Right lobe of liver (tissue), 6 donors: Measurements from ENCODE around the gene CLDN20. TPM values are rescaled to one million over a fixed set of nuclear protein-coding genes. Genes with fewer than 3 reads are reported as not detected.
"Not testable (repeated sequence)": the region's sequence is repeated elsewhere in the genome, so short reads cannot be mapped to it uniquely, and the experiment has no call there.

Source experiments
- ATAC-seq, 4 donors: fragments of 200-7000 bp; cut with Tn5 transposase; one replicate each; pipeline ENCODE4 v1.9.1; 2020; ENCODE audit warnings: mild to moderate bottlenecking in 4 of 4, moderate library complexity in 4 of 4
- DNase-seq, 3 donors: peaks; one replicate each; pipeline ENCODE4 v3.0.0-alpha.2; 2020
- H3K27ac ChIP-seq, 3 donors: fragments of 200-600 bp; one replicate each; pipeline ENCODE4 v1.8.0; 2022
- H3K27me3 ChIP-seq, 2 donors: fragments of 200-600 bp; one replicate each; pipeline ENCODE4 v1.8.0; 2022
- H3K36me3 ChIP-seq, 4 donors: fragments of 200-600 bp; sonication (generic) in 1 of 4; one replicate each; pipeline versions ENCODE4 v1.5.1 to v1.8.0; 2017 to 2022; ENCODE audit warnings: control low read depth in 1 of 4
- H3K4me1 ChIP-seq, 4 donors: fragments of 200-600 bp; sonication (generic) in 1 of 4; one replicate each; pipeline versions ENCODE4 v1.5.1 to v1.8.0; 2017 to 2022; ENCODE audit warnings: control low read depth in 1 of 4
- H3K4me3 ChIP-seq, 3 donors: fragments of 200-600 bp; one replicate each; pipeline ENCODE4 v1.8.0; 2022
- H3K9me3 ChIP-seq, 4 donors: fragments of 200-600 bp; sonication (generic) in 1 of 4; one replicate each; pipeline versions ENCODE4 v1.5.1 to v1.8.0; 2017 to 2022; ENCODE audit warnings: control low read depth in 1 of 4
- CTCF ChIP-seq, 4 donors: fragments of 200-600 bp in 3 of 4; fragments of 450-650 bp in 1 of 4; IDR thresholded peaks; one replicate each; pipeline versions ENCODE4 v1.5.1 to v1.8.0; 2016 to 2022; ENCODE audit warnings: antibody characterized with exemption in 4 of 4, mild to moderate bottlenecking in 2 of 4
- POLR2A ChIP-seq: fragments of 450-650 bp; IDR thresholded peaks from one replicate; pipeline ENCODE4 v1.6.1; 2017; ENCODE audit warnings: antibody characterized with exemption, mild to moderate bottlenecking
- WGBS: methylation state at CpG from one replicate; pipeline ENCODE4 v1.1.6; 2018; ENCODE audit warnings: low coverage, low lambda C conversion rate; ENCODE audit not compliant: insufficient coverage; ENCODE audit errors: missing lambda C conversion rate; 5-methylcytosine and 5-hydroxymethylcytosine counted together
- intact Hi-C, 2 donors: fragments of 100-400 bp; cut with DNase I; formaldehyde crosslinking; loops; one replicate each; pipeline versions ENCODE4 v1.11.2 to v1.14.1; 2022
- total RNA-seq, 6 experiments: library from RNA; depleted of rRNA in 2 of 6; stranded (reverse); fragments of >200 nt in 2 of 6; fragmentation: NEBNext Ultra II Directional in 3 of 6; extraction: Animal tissue kit (Norgen Biotek cat#: 25700) in 3 of 6; gene quantifications; one replicate each; pipeline versions ENCODE4 v1.1.0 to v1.2.4, GENCODE V29; 2016 to 2023
- donor health status: DM: no; HTN: yes; CAD: no.
- donor health status: DM: no; HTN: no; CAD: no.
- donor health status: DM: no; HTN: no; CAD: no.
- donor health status: DM: no; HTN: yes; CAD: no.
- donor health status: DM: no; HTN: yes; CAD: no.

CLDN20 gene
- total RNA-seq, 6 experiments from 2014 or later, result not detected

- ATAC-seq, result no peak
- peaks cover 0 to 8% (median 3%) of the 10 kb centered on the region in 4 donors for H3K4me1 ChIP-seq
- peaks cover 0 to 22% (median 5%) of the 10 kb centered on the region in 4 donors for H3K36me3 ChIP-seq
- H3K4me3 ChIP-seq, result no peak overlapping the region
- no peak overlapping the region for H3K27ac ChIP-seq
- TF ChIP-seq CTCF (IDR thresholded peaks at IDR 0.05) (no peak), POLR2A (no peak)
- H3K27me3 ChIP-seq, result no peaks in the 10 kb centered on the region
- intact Hi-C loops, result no loop called here
- no peaks in the 10 kb centered on the region for H3K9me3 ChIP-seq
- DNase-seq, result no peak
- 90% methylated on average over 2 of the region's 2 CpGs for WGBS
Observed at GRCh38 chr6:155306958-155307357, 43.1 kb downstream of the CLDN20 start.

- no peaks in the 10 kb centered on the region for H3K27me3 ChIP-seq
- peaks cover 0 to 22% (median 3%) of the 10 kb centered on the region in 4 donors for H3K36me3 ChIP-seq
- H3K4me1 ChIP-seq, result peaks cover 0 to 14% (median 6%) of the 10 kb centered on the region in 4 donors
- ATAC-seq (no peak), DNase-seq (no peak)
- TF ChIP-seq POLR2A (no peak), CTCF (IDR thresholded peaks at IDR 0.05) (no peak)
- WGBS, result 94% methylated on average over 4 of the region's 4 CpGs
- H3K9me3 ChIP-seq, result no peaks in the 10 kb centered on the region
- no peak overlapping the region for H3K4me3 ChIP-seq
- no peak overlapping the region for H3K27ac ChIP-seq
- intact Hi-C loops, result no loop called here
Observed at GRCh38 chr6:155309150-155309549, 45.3 kb downstream of the CLDN20 start.

GRCh38 chr6:155310596-155310995 is 46.8 kb downstream of the CLDN20 start:
- 76% methylated on average over 2 of the region's 2 CpGs for WGBS
- Histone ChIP-seq H3K9me3 (no peaks in the 10 kb centered on the region), H3K36me3 (peaks cover 0 to 22% (median 3%) of the 10 kb centered on the region in 4 donors), H3K27ac (no peak overlapping the region), H3K4me1 (peaks cover 0 to 14% (median 6%) of the 10 kb centered on the region in 4 donors), H3K4me3 (no peak overlapping the region), H3K27me3 (no peaks in the 10 kb centered on the region)
- no peak for DNase-seq
- no peak for ATAC-seq
- TF ChIP-seq POLR2A (no peak), CTCF (IDR thresholded peaks at IDR 0.05) (no peak)
- intact Hi-C loops, result no loop called here

GRCh38 chr6:155311086-155311485 is 47.3 kb downstream of the CLDN20 start:
- ATAC-seq (no peak), DNase-seq (peak in 1 of 3 donors; percentile 24)
- no peaks in the 10 kb centered on the region for H3K27me3 ChIP-seq
- TF ChIP-seq CTCF (IDR thresholded peaks at IDR 0.05), result no peak
- no peak for TF ChIP-seq POLR2A
- no peak overlapping the region for H3K27ac ChIP-seq
- H3K9me3 ChIP-seq, result no peaks in the 10 kb centered on the region
- peaks cover 0 to 14% (median 6%) of the 10 kb centered on the region in 4 donors for H3K4me1 ChIP-seq
- peaks cover 0 to 22% (median 3%) of the 10 kb centered on the region in 4 donors for H3K36me3 ChIP-seq
- H3K4me3 ChIP-seq, result no peak overlapping the region
- WGBS, result 21% methylated on average over 6 of the region's 6 CpGs
- intact Hi-C loops, result no loop called here

GRCh38 chr6:155311583-155311982 is 47.8 kb downstream of the CLDN20 start:
- ATAC-seq (no peak), DNase-seq (no peak)
- intact Hi-C loops, result no loop called here
- peaks cover 0 to 14% (median 6%) of the 10 kb centered on the region in 4 donors for H3K4me1 ChIP-seq
- H3K36me3 ChIP-seq, result peaks cover 0 to 22% (median 3%) of the 10 kb centered on the region in 4 donors
- TF ChIP-seq CTCF (IDR thresholded peaks at IDR 0.05) (no peak), POLR2A (no peak)
- WGBS, result 95% methylated on average over 2 of the region's 2 CpGs
- no peaks in the 10 kb centered on the region for H3K9me3 ChIP-seq
- no peak overlapping the region for H3K4me3 ChIP-seq
- H3K27ac ChIP-seq, result no peak overlapping the region
- no peaks in the 10 kb centered on the region for H3K27me3 ChIP-seq

GRCh38 chr6:155312950-155313349 is 49.1 kb downstream of the CLDN20 start:
- DNase-seq, intact Hi-C loops, H3K27me3 ChIP-seq, ATAC-seq, H3K27ac ChIP-seq, H3K9me3 ChIP-seq: not testable (repeated sequence)
- 90% methylated on average over 7 of the region's 7 CpGs for WGBS
- H3K4me3 ChIP-seq, result peak overlapping the region in 1 of 3 donors; percentile 78
- H3K36me3 ChIP-seq, result peaks cover 0 to 22% (median 3%) of the 10 kb centered on the region in 4 donors
- H3K4me1 ChIP-seq, result peaks cover 0 to 14% (median 6%) of the 10 kb centered on the region in 4 donors
